Measurements from ENCODE around the gene MNT.

MNT gene

DNA sequence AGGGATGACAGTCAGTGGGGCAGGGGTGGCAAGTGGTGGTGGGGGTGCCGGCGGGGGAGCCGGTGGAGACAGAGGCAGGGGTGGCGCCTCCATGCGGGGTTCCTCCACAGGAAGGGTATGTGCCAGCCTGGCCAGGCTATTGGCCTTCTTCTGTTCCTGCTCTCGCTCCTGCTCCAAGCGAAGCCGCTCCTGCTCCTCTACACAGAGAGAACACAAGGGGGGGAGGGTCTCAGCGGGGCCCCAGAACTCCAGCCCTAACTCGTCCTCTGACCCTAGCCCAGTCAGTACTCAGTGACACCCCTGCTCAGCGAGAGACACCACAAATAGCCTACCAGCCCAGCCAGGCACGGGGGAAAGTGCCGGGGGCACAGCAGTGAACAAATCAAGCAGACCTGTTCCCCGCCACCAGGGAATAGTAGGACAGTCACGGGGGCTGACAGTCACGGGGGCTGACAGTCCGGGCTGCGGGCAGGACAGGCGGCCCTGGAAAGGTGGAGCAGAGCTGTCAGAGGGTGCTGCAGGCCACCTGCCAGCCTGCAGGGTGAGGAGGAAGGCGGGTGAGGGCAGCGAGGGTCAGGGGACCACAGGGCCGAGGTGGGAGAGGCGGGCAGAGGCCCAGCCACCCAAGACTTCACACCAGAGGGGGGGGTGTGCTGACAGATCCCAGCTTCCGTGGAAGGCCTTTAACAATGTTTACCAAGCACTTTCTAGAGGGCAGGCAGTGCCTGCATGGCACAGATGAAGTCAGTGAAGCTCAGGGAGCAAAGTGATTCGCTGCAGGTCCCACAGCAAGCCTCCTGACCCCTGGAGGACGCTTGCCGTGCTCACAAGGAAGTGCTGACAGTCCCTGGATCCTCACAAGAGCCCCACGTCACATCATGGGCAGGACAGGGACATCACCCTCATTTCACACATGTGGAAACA lies 5.3 kb downstream of the MNT start:
- TF ChIP-seq, protein P1, sequence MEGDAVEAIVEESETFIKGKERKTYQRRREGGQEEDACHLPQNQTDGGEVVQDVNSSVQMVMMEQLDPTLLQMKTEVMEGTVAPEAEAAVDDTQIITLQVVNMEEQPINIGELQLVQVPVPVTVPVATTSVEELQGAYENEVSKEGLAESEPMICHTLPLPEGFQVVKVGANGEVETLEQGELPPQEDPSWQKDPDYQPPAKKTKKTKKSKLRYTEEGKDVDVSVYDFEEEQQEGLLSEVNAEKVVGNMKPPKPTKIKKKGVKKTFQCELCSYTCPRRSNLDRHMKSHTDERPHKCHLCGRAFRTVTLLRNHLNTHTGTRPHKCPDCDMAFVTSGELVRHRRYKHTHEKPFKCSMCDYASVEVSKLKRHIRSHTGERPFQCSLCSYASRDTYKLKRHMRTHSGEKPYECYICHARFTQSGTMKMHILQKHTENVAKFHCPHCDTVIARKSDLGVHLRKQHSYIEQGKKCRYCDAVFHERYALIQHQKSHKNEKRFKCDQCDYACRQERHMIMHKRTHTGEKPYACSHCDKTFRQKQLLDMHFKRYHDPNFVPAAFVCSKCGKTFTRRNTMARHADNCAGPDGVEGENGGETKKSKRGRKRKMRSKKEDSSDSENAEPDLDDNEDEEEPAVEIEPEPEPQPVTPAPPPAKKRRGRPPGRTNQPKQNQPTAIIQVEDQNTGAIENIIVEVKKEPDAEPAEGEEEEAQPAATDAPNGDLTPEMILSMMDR (IDR thresholded peaks at IDR 0.05; ENCODE audit: insufficient read depth, low read depth, low read length, missing control alignments): no peak
- peak; percentile 31 for DNase-seq (ENCODE audit: low read depth)
- no peak overlapping the region for H3K4me3 ChIP-seq (ENCODE audit: low read depth, low read length)

DNA sequence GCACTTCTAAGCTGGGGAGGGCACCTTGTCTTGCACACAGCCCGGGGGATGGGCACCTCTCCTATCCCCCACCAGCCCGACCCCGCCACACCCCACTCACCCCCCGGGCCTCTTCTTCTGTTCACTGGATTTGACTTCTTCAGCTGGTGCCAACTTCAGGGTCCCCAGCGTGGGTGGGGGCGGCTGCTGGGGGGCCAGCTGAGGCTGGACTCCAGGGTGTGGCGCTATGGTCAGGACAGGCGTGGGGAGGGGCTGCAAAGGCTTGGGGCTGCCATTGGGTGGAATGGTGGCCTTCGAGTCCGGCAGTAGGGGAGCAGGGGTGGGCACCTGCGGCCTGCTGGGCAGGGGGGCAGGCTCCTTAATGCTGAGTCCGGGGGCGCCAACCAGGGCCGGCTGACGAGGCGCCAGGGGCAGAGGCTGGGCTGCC lies 6.1 kb downstream of the MNT start:
- no peak overlapping the region for H3K4me3 ChIP-seq (ENCODE audit: low read depth, low read length)
- TF ChIP-seq, protein P1 (IDR thresholded peaks at IDR 0.05; ENCODE audit: insufficient read depth, low read depth, low read length, missing control alignments): no peak
- no peak for DNase-seq (ENCODE audit: low read depth)

DNA sequence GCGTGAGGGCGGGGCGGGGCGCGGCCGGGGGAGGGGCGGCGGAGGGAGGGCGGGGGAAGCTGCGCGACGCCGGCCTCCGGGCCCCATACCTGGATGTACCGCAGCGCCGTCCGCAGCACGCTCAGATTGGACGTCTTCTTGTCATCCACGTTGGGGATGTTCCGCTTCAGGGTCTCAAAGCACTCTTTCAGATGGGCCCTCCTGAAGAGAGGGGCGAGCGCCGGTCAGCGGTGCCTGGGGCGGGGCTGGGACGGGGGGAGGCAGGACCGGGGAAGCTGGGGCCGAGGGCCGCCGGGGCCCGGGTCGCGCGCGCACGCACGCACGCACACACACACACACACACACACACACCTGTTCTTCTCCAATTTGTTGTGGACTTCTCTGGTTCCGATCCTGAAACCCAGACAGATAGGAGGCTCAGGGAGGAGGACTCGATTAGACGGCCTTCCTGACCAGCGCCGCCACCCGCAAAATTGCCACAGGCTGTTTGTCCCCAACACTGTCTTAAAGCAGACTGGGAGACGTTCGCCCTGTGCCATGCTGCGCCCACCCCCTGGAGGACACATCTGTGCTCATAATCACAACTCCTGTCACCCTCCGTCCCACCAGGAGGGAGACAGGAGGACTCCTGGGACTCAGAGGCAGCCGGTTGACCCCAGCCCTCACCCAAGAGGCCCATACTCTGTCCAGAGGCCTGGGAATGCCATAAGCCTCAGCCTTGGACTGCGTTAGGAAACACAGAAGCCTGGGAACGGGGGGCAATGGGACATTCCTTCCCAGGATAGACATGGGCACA lies 6.7 kb downstream of the MNT start:
- peak overlapping the region; percentile 44 for H3K4me3 ChIP-seq (ENCODE audit: low read depth, low read length)
- no peak for DNase-seq (ENCODE audit: low read depth)

DNA sequence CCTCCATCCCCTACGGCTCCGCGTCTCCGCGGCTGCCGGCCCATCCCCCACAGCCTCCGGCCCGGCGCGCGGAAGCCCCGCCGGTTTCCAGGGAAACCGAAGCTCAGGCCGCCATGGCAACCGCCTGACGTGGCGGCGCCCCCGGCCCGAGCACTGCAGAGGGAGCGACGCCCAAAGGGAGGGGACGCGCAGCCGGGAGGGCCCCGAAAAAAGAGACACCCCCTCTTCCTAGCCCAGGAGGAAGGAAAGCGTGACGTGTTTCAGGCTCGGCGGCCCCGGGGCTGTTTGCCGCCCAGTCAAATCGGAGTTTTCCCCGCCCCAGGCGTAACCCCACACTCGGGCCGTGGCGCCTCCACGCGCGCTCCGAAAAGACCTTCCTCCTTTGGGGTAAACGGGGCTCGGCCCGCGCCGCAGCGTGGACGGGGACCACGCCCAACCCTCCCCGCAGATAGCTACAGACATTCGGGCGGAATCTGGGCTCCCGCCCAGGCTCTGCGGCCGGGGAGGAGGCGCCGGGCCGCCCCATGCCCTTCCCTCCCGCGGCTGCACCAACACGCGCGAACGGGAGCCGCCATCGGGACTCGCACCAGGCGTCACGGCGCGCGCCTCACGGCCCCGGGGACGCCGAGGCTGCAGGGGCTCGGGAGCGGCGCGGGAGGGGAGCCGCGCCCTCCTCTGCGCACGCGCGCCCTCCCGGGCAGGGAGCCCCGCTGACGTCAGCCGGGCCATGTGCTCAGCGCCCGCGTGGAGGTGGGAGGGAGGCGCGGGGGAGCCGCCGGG lies 7.5 kb downstream of the MNT start:
- DNase-seq (ENCODE audit: low read depth): peak; percentile 93
- H3K4me3 ChIP-seq (ENCODE audit: low read depth, low read length): peak overlapping the region; percentile 65
- TF ChIP-seq, protein P1 (IDR thresholded peaks at IDR 0.05; ENCODE audit: insufficient read depth, low read depth, low read length, missing control alignments): no peak

More for the DNA sequence above, 6.7 kb downstream of the MNT start:
- TF ChIP-seq, protein P1 (IDR thresholded peaks at IDR 0.05; ENCODE audit: insufficient read depth, low read depth, low read length, missing control alignments): no peak

DNA sequence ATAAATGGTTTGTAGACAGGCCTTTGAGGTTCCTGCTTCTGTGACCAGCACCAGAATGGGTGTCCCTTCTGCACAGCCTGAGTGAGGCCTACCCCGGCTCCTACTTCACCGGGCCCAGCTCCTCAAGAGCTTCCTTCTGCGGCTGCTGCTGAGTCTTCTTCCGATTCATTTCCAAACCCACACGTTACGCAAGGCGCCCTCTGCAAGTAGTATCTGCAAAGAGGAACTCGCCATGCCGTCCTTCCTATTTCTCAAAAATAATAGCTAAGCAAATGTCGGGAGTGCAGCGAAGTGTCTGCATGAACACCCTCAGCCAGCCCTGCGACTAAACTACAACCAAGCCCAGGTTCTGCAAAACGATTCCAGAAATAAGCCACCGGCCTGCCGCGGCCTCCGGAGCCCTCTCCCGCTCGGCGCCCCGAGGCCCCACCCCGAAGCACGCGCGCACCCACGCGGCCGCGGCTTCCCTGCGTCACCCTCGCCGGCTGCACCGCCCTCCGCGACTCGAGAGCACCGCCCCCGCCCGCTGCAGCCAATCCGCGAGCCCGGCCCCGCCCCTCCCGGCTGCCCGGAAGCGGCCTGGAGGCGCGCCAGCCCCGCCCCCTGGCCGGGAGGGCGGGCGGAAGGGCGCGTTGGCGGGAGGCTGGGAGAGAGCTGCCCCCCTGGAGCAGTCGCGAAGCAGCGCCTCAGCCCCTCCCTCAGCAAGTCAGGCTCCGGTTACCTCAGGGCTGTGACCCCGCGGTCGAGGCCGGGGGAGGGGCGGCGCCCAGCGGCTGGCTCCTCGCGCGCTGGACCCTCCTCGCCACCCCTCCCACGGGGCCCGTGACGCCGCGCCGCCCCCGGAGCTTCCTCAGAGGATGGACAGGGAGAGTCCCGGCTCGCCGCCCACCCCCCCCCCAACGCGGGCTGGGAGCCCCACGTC lies 8.3 kb downstream of the MNT start:
- peak overlapping the region; percentile 65 for H3K4me3 ChIP-seq (ENCODE audit: low read depth, low read length)
- peak; percentile 98 for DNase-seq (ENCODE audit: low read depth)
- TF ChIP-seq, protein P1 (IDR thresholded peaks at IDR 0.05; ENCODE audit: insufficient read depth, low read depth, low read length, missing control alignments): no peak

Data from GM12865 (cell line).